Stimulated activated CD8-positive, alpha-beta memory T cell treated with anti-CD3 and anti-CD28 coated beads, Interleukin-7, amount 100 ng/mL, for 4 hours (primary cell): Measurements from ENCODE around the gene KCTD4.
"Not testable (repeated sequence)": the region's sequence is repeated elsewhere in the genome, so short reads cannot be mapped to it uniquely, and the experiment has no call there.

Experiments
- DNase-seq, 2 donors: peaks; one replicate each; pipeline ENCODE4 v3.0.0-alpha.2; 2020; ENCODE audit warnings: low read depth in 2 of 2

KCTD4 gene

GRCh38 chr13:45200701-45201232, at the start of gene KCTD4:
KCTD4 (minus strand) TSS chr13:45201045; CDS start chr13:45194567, 6,478 bp downstream.
- DNase-seq = no peak

GRCh38 chr13:45249662-45250061, 48.8 kb upstream of the KCTD4 start:
- no peak for DNase-seq

- not testable (repeated sequence) for DNase-seq
Measured at GRCh38 chr13:45244736-45245135, 43.9 kb upstream of the KCTD4 start.

GRCh38 chr13:45243077-45243476, 42.2 kb upstream of the KCTD4 start:
- no peak for DNase-seq

- no peak for DNase-seq
Measured at GRCh38 chr13:45242524-45242923, 41.7 kb upstream of the KCTD4 start.

- DNase-seq = no peak
Measured at GRCh38 chr13:45242070-45242469, 41.2 kb upstream of the KCTD4 start.

GRCh38 chr13:45240143-45240542, 39.3 kb upstream of the KCTD4 start:
- DNase-seq = no peak

- no peak for DNase-seq
Measured at GRCh38 chr13:45238945-45239795, 38.3 kb upstream of the KCTD4 start.

- DNase-seq = no peak
Measured at GRCh38 chr13:45232591-45232990, 31.7 kb upstream of the KCTD4 start.

GRCh38 chr13:45231722-45232121, 30.9 kb upstream of the KCTD4 start:
- DNase-seq = no peak

- no peak for DNase-seq
Measured at GRCh38 chr13:45231305-45231704, 30.5 kb upstream of the KCTD4 start.

- no peak for DNase-seq
Measured at GRCh38 chr13:45229172-45229571, 28.3 kb upstream of the KCTD4 start.

- no peak for DNase-seq
Measured at GRCh38 chr13:45228002-45228401, 27.2 kb upstream of the KCTD4 start.

- no peak for DNase-seq
Measured at GRCh38 chr13:45226024-45226423, 25.2 kb upstream of the KCTD4 start.

- no peak for DNase-seq
Measured at GRCh38 chr13:45225370-45225769, 24.5 kb upstream of the KCTD4 start.

GRCh38 chr13:45224176-45224575, 23.3 kb upstream of the KCTD4 start:
- DNase-seq = no peak

GRCh38 chr13:45222919-45223318, 22.1 kb upstream of the KCTD4 start:
- DNase-seq = no peak

- DNase-seq = no peak
Measured at GRCh38 chr13:45222516-45222915, 21.7 kb upstream of the KCTD4 start.

- no peak for DNase-seq
Measured at GRCh38 chr13:45220403-45220802, 19.6 kb upstream of the KCTD4 start.

GRCh38 chr13:45219938-45220375, 19.1 kb upstream of the KCTD4 start:
- no peak for DNase-seq

GRCh38 chr13:45219123-45219891, 18.5 kb upstream of the KCTD4 start:
- no peak for DNase-seq

GRCh38 chr13:45218689-45219088, 17.8 kb upstream of the KCTD4 start:
- no peak for DNase-seq

- DNase-seq = no peak
Measured at GRCh38 chr13:45216193-45216592, 15.3 kb upstream of the KCTD4 start.
